Stimulated activated CD4-positive, alpha-beta T cell treated with anti-CD3 and anti-CD28 coated beads, Interleukin-2, amount 100 ng/mL, for 4 hours (primary cell): ENCODE measurements around the gene CFAP61.

Source experiments
- DNase-seq: peaks from one replicate; pipeline ENCODE4 v3.0.0-alpha.2; 2020; ENCODE audit warnings: low read depth

CFAP61 gene

DNA sequence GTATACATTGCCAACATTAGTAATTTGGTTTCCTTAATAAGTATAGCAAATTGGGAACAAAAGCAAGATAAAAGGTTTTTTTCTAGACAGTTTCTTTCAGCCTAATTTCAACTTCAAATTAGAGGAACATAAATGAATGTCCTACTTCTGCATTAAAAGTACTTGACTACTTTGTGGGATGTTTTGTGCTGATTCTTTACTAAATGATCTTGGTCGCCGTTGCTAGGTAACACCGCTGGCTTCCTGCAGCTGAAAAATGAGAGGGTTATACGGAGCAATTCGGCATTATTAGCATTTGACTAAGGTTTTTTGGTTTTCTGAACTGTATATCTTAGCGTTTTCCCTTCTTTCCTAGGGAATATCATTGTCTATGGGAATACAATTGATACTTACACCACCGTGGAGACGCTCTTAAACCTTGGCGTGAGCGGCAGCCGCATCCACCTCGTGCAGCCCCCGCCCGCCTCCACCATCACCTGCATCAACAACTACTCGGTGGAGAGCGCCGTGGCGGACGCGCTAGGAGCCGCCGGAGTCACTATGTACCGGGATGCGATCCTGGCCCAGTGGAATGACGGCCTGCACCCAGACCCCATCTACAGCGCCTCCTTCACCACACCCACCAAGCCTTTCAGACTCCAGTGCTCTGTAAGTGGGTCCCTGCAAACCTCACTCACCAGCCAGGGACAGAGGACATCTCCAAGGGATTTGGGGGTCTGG is 224.6 kb downstream of the CFAP61 start:
- DNase-seq, result no peak

DNA sequence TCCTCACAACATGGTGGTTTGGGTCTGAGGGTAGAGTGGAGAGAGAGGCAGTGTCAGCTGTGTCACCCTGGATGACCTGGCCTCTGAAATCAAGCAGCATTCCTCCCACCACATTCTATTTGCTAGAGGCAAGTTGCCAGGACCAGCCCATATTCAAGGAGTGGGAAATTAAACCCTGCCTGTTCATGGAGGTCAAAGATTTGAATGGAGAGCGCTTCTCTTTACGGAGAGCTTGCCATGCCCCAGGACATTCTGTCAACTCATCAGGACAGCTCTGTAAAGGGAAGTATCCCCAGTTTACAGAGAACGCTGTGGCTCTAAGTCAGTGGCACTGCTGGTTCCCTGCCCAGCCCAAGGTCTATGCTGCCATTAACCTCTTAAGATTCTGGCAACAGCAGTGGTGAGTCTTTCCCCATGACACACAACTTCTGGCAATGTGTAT is 225.6 kb downstream of the CFAP61 start:
- no peak for DNase-seq

DNA sequence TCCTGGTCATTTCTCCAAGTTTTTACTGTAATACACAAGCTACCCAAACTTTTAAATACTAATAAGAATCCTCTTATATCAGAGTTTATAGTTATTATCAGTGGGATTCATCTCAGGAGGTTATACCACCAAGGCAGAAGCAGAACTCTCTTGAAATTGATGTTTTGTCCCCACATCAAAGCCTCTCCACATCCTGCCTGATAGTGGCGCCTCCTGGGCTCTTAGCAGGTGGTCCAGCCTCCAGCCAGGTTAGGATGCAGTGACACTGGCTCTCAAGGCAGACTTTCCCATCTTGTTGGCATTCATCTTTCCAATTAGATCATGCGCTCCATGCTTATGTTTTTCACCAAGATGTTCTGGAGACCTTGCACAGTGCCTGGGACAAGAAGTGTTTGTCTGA is 233.7 kb downstream of the CFAP61 start:
- DNase-seq, result no peak

DNA sequence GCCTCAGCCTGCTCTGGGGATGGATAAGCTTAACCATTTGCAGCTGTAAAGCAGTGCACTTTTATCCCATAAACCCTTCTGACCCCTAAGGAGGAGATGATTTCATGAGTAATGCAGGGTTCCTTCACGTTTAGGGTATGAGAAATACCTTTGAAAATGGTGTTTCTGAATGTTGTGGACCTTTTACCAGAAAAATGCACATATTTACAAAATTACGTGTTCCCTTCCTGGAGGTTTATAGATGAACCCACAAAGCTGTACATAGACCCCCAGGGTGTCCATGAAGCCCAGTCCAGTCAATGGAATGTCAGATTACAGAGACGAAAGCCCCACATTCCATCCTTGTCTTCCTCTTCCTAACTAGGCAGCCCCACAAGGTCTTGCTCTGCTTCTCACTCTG is 237.0 kb downstream of the CFAP61 start:
- no peak for DNase-seq

DNA sequence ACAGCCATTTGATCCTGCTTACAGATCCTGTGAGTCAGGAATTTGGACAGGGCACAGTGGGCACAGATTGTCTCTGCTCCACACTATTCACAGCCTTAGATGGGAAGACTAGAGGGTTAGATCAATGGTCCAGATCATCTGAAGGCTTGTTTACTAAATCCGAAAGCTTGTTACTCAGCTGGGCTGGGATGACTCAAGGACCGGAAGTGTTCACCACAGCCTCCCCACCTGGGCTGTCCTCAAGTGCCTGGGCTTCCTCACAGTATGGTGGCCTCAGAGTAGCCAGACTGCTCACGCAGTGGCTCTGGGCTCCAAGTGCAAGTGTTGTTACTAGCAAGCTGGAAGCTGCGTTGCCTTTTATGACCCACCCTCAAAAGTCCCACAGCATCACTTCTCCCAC is 240.1 kb downstream of the CFAP61 start:
- no peak for DNase-seq

DNA sequence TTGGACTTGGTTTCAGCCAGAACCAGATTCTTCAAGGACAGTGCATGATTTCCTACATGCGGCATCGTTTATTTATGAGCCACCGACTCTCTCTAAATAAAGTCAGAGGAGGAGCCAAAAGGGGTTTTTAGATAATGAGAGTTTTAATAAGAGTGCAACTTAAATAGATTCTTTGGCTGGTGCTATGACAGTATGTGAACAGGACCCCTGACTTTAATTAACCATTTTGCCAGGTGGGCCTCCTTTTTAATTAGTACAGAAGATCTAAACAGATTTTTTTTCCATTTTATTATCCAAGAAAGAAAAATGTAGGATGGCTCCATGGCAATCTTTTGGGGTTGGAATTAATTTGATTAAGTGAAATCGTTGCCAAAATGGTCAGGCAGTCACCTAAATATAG is 240.8 kb downstream of the CFAP61 start:
- DNase-seq, result no peak

DNA sequence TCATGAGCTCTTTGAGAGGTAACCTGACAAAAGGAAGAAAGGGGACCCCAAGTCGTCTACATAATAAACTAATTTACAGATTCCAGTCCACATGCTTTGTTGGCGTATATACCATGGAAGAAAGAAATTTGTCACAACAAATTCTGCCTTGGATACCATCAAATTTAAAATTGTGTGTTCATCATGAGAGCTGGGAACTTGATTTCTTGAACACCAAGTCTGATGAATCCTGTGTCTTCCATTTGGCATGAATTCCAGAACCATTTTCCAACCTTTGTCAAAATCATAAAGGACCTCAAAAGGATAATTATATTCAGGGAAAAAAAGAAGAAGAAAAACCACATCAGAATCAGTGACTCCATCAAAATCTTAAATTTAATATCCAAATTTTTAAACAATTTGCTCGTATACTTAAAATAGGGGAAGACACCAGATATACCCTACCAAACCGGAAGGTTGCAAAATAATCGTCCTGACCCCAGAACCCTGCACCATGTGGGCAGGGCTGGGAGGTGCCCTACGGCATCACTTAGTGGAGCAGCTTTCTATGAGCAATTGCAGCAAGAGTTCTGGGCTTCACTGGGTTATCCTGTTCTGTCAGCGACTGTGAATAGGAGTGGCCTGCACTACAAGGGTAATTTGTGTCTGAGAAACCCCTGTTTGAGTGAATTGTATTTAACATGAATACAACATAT is 241.5 kb downstream of the CFAP61 start:
- DNase-seq, result no peak

DNA sequence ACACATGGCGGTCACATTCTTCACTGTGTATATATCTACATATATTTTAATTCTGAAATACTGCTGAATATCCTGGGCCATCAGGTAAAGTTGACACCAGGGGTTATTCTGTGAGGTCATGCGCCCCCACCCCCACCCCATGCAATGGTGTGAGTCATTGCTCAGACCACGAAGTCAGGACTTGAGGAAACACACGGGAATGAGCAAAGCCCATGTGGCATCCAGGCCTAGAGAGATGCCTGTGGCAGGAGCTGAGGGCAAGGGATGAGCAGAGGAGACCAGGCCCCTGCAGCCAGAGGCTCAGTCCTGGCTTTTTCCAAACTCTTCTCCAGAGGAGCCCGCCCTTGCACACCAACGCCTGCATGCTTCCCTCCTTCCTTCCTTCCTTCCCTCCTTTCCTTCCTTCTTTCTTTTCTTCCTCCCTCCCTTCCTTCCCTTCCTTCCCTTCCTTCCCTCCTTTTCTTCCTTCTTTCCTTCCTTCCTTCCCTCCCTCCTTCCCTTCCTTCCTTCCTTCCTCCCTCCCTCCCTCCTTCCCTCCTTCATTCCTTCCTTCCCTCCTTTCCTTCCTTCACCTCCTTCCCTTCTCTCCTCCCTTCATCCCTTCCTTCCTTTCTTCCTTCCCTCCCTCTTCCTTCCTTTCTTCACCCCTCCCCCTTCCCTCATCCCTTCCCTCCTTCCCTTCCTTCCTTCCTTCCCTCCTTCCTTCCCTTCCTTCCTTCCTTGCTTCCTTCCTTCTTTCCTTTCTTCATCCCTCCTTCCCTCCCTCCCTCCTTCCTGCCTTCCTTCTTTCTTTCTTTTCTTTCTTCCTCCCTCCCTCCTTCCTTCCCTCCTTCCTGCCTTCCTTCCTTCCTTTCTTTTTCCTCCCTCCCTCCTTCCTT is 243.5 kb downstream of the CFAP61 start:
- DNase-seq, result no peak

DNA sequence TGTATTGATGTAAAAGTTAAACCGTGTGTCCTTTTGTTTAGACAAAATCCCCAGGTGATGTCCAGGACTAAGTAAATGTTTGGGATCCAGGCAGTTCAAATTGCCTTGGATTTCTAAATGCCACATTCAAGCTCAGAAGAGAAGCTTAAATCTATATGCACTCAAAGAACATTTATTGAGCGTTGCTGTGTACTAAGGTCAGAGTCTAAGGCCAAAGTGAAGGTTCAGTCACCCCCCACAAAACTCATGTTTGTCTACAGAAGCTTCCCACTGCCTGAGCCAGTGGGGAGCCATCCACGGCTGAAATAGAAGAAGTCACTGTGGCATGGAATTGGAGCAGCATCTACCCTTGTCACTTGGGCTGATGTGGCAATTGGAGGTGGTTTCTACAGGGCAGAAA is 244.8 kb downstream of the CFAP61 start:
- DNase-seq, result no peak

DNA sequence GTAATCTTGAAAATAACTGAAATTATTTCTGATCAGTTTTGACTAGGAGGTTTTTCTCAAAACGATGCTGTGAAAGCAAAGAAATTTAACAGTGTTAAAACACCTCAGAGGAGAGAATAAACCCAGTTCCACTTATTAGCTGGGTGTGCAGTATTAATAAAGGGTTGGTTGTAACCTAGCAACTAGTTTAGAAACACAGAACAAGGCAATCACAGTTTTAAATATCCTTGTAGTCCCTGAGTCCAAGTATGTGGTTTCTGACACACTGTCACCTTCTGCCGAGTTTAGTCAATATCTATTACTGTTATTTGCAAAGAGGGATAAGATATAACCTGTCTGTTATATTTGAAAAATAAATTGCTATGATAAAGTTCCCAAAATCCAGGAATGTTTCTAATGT is 245.4 kb downstream of the CFAP61 start:
- no peak for DNase-seq

DNA sequence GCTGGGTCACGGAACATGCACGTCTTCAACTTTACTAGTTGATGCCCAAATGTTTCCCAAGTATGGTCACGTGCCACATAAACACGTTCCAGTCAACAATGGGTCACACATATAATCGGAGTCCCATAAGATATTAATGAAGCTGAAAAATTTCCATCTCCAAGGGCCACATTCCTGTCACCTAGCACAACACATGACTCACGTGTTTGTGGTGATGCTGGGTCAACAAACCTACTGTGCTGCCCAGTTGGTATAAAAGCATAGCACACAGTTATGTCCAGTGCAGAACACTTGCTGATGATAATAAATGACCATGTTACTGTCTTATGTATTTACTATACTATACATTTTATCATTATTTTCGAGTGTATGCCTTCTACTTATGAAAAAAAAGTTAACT is 247.6 kb downstream of the CFAP61 start:
- DNase-seq, result no peak

DNA sequence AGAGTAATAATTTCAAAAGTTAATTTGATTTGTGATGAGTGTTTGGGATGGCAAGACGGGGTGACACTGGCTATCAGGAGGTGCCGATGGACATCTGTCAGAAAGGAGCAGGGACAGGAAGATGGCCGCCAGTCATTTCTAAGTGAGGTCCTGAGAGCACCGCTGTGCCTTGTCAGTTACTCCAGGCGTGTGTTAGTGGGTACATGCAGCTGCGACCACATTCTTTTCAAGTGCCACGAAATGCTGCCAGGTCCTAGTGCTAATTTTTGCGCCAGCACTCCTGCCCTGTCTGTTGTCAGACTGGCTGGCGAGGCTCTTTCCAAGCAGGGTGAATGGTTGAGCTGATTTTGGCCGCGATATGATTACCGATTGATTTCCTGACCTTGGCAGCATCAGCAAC is 251.0 kb downstream of the CFAP61 start:
- no peak for DNase-seq

DNA sequence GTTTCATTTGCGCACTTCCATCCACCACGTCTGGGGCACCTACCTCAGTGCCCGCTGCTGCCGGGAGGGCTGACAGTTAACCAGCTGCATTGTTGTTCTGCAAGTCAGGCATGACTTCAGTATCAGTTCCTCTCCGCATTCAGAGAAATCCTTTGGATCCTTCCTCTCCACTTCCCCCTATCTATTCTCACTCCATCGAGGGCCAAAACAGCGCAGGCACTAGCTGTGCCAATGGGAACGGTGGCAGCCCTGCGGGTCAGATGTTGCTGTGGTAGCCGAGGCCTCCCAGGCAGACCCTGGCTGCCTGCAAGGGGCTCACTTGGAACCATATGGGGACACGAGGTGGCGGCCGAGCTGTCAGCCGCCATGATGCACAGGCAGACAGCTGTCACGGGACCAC is 251.4 kb downstream of the CFAP61 start:
- DNase-seq, result no peak

DNA sequence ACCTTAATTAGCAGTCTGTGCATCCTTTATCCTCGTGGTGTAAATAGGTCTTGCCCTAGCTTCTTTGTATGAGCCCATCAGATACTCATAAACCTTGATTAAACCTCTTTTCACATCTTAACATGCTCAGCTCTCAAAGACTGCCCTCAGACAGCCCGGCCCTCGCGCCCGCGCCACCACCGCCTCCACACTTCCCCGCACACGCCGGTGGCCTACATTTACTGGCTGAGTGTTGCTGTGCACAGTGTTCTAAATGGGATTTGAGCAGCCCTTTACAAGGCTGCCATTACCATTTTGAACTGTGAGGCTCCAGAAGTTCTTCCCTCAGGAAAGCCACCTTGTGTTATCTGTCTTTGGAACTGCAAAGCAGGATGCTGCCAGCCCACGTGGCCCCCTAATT is 252.6 kb downstream of the CFAP61 start:
- no peak for DNase-seq

DNA sequence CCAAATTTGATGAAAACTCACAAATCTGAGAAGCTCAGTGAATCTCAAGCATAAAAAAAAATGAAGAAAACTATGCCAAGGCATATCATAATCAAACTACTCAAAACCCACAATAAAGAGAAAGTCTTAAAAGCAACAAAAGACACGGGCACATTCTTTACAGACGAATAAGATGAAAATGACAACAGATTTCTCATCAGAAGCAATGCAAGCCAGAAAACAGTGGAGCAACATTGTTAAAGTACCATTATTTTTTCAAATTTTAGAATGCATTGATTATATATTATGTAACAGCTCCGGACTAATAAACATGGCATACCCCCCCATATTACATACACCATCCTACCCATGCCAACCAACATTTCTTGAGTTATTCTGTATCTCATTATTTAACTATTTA is 260.2 kb downstream of the CFAP61 start:
- DNase-seq, result no peak

DNA sequence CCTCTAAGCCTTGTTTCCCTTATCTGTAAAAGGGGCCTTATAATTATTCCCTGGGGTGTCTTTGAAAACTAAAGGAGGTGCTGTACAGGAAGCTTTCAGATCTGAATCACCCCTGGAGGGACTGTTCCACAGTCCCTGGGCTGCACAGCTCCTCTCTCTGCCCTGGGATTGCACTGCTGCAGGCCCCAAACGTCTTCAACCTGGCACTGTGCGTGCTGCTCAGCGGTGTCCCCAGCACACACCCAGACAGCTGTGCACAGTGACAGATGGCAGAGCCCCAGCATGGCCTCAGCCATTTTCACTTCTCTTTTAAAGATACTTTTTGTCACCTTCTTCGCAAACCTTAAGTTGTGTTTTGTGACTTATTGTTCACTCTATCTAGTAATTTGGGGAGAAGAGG is 264.9 kb downstream of the CFAP61 start:
- DNase-seq, result no peak

DNA sequence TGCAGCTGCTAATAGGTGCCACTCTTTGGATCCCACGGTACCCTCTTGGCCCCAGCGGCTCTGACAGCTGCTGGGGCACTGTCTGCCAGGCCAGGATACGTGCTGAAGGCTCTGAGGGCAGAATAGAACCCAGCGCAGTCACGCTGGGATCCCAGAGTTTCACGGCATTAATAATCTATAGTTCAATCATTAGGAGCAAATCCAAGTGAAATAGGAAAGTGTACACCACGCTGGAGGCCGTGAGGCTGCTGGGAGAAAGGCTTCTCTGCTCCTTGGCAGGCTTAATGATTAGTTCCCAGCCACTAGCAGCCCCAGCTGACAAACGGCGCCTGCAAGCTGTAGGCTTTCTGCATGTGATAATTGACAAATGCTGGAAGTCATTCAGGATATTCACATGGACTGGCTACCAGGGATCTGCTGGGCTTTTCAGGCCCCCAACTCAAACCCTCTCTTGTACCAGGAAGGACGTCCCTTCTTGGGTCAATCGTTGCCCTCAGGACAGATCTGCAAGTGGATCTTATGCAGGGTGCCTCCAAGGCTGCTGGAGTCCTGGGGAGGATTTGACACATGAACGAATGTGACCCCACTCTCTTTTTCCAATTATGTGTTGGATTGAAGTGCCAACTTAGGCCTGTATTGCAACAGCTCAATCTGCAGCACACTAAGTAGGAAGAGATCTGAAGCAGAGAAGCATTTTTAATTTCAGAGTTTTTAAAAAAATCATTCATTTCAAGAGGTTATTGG is 265.5 kb downstream of the CFAP61 start:
- DNase-seq, result no peak

DNA sequence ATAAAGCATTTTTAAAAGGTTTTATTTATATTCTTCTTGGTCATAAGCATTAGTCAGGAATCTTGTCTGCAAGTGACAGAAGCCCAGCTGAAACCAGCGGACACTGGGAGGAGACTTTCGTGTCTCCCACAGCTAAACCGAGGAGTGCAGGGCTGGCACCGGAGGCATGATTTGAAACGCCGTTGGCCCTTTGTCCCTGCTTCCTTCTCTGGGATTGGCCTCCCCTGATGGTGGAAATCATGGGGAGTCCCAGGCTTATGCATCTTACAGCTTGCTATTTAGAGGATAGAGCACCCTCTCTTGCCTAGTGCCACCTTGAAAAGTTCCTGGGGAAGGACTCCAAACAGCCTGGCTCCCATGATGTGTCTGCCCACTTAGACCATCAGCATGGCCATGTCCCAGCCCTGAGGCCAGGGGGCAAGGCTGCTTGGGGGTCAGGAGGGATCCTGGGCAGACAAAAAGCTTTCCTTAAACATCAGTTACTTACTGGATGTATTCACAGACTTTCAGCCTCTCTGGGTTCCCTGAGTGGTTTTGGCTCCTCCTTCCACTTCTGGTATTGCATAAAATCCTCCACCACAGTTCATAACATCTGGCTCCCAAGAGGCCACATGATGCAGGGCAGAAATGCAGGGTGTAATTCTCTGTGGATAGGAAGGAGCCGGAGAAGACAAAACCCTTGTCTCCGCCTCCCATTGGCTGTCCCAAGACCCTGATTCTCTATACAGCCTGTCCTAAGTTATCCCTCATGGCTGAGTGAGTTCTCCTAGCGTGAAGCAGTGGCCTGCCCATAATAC is 266.2 kb downstream of the CFAP61 start:
- no peak for DNase-seq

DNA sequence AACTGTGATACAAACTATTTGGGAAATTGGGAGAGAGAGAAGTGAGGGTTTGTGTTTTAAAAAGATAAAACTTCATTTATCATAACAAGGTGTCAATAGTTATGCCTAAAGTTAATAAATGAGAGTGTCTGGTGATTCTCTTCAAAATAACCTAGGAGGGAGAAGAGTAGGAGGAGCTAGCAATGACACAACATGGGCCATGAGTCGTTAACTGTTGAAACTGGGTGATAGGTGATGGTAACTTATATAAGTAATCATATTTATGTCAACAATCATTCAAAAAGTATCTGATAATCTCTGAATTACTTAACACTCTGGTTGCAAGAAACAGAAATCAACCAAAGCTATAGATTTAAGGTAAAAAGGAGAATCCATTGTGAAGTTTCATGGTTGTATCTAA is 268.8 kb downstream of the CFAP61 start:
- no peak for DNase-seq

DNA sequence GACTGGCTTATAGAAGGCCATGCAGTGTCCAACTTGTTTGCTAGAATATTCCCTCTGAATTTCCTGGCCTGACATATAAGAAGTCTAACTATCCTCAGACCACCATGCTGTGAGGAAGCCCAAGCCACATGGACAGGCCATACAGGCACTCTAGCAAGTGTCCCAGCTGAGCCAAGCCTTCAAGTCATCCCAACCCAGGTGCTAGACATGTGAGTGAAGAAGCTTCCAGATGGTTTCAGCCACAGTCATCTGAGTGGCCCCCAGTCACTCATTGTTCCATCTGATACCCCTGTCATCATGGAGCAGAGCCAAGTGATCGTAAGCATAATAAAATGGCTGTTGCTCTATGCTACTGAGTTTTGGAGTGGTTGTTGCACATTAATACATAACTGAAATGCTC is 269.6 kb downstream of the CFAP61 start:
- DNase-seq, result no peak

DNA sequence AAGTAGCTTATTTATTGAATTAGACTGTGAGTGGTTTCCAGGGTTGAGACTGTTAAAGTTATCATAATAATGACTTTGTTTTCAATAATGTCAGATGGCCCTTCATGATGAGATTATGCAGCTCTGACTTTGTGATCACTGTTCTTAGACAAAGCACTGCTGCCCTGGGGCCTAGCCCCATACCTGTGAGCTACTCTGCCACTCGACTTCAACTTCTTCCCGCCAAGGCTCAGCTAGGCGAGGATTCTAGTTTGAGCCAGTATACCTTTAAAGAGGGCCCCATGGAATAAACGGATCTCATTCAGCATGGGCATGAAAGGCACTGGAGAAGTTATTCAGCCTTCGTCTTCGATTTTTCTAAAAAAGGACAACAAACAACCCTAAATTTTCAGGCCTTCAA is 270.6 kb downstream of the CFAP61 start:
- DNase-seq, result no peak
